Activated CD8-positive, alpha-beta memory T cell treated with anti-CD3 and anti-CD28 coated beads, Interleukin-2, amount 50 U/mL, for 48 hours (primary cell): Measurements from ENCODE around the gene TIMP2.

ENCODE experiments used
- DNase-seq: peaks from one replicate; pipeline ENCODE4 v3.0.0-alpha.2; 2020

The TIMP2 gene

DNA sequence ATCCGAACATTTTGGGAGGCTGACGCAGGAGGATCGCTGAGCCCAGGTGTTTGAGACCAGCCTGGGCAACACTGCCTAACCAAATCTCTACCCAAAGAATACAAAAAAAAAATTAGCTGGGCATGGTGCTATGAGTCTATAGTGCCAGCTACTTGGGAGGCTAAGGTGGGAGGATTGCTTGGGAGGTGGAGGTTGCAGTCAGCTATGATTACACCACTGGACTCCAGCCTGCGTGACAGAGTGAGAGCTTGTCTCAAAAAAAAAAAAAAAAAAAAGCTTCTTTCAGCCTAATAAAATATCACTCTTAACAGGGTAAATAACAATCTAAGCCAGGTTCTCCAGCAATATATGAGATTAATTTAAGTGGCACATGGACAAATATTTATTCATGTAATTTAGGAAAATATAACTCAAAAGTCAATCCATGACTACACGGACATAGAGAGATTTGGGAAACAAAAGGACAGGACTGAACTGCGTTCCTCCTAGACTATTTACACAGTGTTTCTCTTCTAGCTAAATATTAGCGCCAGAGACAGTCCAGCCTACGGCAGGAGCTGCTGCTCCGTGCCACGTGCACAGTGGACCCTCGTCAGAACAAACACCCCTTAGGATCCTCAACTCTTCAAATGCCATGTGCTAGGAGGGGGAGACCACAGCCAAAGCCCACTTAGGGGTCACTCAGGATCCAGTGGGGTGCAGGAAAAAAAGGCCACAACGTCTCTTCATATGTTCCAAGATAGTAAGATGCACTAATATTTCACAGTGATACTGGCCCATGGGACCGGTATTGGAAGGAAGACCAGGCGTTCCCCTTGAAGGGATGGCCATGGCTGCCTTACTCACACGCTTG, 93.3 kb downstream of the TIMP2 start:
- no peak for DNase-seq

DNA sequence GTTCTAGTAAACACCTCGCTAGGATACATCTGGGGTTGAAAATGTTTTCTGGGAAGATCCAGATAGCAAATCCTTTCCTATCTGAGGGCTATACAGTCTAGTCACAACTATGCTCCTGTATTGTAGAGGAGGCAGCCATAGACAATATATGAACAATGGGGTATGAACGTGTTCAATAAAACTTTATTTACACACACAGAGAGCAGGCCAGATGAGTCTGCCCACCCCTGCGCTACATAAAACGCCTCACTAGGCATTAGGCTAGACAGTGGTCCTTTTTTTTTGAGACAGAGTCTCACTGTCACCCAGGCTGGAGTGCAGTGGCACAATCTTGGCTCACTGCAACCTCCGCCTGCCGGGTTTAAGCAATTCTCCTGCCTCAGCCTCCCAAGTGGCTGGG, 95.7 kb downstream of the TIMP2 start:
- no peak for DNase-seq

DNA sequence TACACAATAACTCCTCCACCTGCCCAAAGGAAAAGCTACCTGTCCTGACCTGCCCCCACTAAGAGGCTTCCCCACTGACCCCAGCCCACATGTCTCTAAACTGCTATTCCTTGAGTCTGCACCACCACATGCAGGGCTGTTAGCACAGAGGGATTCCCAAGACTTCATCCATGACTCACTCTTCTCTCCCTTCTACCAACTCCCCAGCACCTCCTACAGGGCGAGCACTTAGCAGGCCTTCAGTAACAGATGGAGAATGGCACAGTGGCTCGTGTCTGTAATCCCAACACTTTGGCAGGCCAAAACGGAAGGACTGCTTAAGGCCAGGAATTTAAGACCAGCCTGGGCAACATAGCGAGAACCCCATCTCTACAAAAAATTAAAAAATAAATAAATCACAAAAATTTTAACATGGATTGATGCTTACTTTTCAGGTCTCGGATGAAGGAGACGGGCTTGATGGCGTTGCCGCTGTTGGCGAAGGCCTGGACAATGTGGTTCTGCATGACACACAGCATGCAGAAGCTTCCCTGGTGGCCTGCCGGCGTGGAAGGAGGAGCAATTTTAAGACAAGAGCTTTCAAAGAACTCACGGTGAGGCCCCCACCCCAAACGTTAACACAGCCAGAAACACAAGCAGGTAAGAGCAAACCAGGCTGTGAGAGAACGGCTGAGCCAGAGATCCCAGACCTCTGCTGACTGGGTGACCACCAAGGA, 96.6 kb downstream of the TIMP2 start:
- no peak for DNase-seq

DNA sequence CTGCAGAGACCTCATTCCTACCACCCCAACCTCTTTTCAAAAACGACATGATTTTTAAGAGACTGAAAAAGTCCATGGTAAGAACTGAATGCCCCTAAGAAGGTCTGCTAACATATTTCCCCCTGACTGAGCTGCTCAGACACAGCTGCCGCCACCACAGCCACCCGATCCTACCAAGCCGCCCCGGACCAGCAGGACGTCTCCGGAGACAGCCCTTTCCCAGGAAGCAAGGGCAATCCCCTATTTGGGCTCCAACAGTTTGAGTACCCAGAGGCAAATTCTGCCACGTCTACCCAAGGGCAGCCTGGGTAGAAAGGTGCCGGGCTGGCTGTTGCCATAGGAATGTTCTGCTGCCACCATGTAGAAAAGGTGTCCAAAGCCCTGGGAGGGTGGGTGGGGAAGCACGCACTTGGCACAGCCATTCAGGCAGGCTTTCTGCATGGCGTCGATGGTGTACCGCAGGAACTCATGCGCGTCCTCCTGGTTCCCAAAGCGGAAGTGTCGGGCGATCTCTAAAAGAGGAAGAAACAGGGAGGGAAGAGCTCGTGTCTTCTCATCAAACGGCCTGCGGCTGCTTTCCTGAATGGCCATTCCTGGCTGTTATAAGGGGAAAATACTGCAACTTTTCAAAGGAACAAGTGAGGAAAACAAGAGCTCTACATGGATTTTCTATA, 98.2 kb downstream of the TIMP2 start:
- DNase-seq = no peak

DNA sequence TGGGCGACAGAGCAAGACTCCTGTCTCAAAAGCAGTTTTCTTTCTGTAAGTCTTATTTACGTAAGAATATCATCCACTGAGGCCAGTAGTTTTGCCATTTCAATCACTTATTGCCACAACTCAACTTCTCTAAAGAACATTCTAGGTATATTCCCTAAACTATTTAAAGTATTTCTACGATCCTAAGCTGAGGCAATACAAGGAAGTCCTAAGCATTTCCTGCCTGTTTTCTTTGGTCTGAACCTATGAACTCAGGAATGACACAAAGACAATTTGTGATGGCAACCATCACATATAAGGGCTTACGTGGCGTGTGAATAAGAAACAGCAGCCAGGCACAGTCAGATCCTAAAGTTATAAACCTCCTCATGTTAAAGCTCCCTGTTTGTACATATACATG, 98.8 kb downstream of the TIMP2 start:
- no peak for DNase-seq

DNA sequence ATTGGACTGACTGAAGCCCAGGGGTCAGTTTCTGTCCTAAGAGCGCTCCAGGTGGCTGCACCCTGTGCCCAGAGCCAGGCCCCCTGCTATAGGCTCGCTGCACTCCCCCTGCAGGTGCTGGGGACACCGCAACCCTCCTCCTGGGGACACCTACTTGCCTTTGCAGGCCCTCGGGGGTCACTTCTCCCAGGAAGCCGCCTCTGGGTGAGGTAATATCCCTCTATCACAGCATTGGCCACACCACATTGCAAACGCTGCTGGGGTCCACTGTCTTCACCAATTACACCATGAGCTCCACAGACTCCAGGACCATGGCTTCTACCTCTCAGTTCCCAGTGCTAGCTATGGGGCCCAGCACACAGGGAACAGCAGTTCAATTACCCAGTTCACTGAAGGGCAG, 99.5 kb downstream of the TIMP2 start:
- no peak for DNase-seq

DNA sequence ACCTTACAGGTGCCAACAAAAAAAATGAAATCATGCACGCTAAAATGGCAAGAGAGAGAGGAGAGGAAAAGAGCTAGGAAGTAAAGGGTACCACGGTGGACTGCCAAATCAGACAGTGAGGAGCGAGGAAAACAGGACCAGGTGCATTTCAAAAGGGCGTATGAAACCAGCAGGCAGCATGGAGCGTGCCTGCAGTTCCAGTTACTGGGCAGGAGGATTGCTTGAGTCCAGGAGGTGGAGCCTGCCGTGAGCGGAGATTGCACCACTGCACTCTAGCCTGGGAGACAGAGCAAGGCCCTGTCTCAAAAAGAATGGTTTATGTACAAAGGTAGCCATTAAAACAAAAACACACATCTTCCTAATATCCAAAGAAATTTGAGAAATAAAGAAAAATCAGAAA, 100.9 kb downstream of the TIMP2 start:
- no peak for DNase-seq

DNA sequence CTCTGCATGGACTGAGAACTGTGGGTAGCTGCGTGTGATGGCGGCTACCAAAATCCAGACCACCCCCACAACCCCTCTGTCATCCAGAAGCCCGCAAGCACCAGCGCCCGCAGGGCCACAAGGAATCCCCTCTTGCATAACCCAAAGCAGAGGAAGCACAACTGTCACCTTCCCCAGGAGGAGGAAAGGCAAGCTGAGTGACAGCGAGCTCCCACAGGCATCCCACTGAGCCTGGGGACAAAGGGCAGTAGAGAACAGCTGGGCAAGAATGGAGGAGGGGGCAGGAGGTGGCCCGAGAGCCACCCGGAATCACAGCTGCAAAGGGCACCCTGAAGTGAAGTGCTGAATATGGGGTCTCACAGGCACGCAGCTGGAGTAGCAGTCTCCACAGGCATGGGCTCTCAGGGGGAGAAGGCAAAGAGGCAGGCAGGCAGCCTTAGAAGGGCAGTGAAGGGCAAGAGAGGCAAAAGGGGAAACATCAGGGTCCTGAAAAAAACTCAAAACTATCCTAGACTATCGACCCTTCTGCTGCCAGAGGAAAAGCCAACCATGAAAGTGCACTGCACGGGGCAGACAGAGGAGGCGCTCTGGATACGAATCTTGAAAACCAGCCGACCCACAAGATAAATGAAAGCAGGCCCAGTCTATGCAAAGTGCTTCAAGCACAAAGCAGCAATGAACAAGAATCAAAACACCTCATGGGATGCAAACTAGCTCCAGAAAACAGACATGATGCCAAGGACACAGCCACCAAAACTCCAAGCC, 101.7 kb downstream of the TIMP2 start:
- DNase-seq = no peak

DNA sequence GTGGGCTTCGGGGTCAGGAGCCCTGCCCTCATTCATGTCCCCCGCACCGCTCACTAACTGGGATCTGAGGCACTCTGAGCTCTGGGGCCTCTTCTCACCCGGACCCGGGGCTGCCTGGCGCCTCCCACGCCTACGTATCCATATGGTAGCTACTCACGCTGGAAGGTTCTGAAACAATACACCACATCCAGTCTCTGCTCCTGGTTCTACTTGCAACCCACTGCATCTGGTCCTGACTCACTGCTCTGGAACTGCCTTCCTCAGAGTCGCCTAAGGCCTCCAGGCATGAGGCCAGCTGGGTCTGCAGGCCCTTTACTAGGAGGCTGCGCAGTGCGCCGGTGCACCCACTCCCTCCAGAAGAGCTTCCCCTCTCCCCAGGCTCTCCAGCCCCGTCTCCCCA, 102.6 kb downstream of the TIMP2 start:
- DNase-seq = no peak

DNA sequence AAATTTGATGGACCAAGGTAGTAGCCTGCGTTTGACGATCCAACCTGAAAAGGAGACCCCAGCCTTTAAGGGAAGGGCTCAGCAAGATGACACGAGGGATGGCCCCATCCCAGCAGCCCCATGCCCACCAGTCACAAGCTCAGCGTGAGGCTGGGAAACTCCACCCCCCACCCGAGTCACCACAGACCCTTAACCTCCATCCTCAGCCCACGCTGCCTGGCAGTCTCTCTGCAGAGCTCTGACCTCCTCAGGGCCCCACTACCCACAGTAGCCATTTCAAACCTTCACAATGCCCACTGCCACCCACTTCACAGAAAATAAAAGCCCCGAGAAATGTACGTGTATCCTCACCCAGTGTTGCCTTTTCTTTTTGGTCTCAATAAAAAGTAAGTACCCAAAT, 103.2 kb downstream of the TIMP2 start:
- DNase-seq = no peak

DNA sequence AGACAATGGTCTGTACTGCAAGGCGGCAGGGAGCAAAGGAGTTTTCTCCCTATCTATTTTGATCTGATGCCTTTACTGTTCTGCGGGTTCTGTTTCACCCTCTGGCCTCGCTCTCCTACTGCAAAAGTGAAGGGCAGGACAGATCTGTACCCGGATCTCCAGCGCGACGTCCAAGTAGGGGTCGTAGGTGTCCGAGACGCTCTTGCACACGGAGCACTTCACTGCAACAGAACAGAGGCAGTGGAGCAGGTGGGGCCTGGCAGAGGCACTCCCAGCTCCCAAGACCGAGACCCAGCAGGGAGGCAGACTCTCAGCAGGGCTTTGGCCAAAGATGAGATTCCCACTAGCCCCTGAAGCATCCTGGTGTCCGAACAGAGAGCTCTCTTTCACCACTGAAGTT, 104.3 kb downstream of the TIMP2 start:
- no peak for DNase-seq

DNA sequence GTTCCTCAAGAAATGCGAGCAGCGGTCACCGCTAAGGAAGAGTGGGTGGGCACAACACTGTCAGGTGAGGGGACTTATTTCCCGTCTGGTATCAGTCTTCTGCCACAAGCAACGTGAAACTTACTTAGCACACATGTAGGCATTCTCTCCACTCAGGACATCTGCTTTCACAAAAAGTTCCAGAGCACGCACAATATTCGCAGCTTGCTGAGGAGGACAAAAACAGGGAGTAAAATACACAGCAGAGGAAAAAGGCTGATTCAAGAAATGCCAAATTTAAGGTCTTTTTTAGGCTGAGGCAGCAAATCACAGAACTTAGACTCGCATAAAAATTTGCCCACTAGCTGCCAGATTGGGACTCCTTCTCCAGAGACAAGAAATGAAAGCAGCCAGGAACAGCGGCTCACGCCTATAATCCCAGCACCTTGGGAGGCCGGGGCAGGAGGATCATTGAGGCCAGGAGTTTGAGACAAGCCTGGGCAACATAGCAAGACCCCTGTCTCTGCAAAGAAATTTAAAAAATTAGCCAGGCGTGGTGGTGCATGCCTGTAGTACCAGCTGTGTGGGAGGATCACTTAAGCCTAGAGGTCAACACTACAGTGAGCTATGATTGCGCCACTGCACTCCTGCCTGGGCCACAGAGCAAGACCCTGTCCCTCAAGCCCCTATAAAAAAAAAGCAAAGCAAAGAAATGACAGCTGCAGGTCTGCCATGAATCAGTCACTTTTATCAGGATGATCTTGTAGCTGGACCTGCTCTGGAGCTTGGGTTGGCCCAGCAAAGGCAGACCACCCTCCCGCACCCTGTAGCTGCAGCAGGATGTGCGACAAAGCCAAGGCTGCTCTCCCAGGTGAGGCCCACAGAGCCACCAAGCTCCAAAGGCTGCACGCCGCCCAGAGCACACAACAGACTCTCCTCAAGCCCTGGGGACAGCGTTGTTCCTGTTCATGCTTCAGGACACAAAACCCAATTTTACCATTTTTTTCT, 105.1 kb downstream of the TIMP2 start:
- no peak for DNase-seq

DNA sequence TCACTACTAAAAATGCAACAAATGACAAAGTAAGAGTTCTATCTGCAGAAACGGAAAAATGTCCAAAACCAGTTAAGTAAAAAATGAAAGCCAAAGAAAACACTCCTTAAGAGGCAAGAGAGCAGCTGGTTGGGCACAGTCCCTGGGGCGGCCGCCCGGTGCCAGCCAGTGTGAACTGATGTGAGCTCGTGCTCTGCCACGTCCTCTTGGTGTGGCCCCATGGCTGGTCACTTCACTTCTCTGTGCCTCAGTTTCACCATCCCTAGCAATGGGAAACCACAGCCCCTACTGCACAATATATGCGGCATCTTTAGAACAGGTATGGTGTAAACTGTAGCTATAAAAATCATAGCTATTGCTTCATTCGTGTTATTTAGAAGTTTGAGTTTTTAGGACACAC, 105.8 kb downstream of the TIMP2 start:
- DNase-seq = no peak

DNA sequence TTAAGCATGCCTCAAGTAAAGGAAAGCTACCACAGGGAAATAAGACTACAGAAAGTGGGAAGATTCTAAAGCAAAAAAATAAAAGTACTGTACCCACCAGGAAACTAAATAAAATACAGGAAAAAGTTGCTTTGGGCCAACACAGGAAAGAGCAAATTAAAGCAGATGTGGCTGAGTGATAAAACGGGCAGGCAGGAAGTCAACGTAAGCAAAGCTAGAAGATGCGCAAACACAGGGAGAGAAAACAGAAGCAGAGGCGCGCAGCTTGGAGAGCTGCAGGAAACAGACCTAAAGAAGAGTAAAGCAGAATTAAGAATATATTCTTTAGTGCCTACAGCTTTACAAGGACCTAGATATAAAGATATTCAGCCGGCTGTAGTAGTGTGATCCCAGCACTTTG, 106.3 kb downstream of the TIMP2 start:
- no peak for DNase-seq

DNA sequence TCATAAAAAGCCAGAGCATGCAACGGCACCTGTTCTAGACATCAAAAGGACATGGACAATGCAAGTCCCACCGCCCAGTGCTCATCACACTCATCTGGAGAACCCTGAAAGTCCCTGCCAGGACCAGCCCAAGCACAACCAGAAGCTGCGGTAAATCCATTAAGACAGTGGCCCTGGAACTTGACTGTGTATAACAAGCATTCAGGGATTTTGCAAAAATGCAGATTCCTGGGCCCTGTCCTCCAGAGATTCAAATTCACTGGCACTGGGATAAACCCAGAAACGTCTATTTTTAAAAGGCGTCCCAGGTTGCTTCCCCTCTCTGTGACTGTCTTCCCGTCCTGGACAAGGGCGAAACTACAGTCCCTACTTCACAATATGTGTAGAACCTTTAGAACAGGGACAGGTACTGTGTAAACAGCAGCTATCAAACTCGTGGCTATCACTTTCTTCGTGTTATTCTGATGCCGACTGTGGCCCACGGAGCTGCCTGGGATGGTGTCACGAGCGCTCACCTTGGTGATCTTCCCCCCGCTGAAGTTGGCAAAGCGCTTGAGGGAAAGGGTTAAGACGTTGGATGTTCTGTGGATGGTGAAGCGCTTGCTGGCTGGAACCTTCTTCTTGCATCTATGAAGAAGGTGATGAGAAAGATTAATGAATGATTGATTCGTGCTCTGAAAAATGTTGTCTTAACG, 106.9 kb downstream of the TIMP2 start:
- no peak for DNase-seq

DNA sequence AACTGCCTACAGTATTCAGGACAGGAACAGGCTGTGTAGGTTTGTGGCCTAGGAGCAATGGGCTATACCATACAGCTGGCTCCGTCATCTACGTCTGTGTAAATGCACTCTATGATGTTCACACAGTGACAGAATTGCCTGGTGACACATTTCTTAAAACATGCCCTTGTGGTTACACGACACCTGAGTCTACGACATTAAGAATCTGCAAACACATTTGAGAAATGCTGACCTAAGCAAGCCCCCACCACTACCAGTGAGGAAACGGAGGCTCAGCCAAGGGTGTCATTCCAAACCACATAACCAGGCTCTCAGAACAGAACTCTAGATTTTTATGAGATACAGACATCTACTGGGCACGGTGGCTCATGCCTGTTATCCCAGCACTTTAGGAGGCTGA, 108.1 kb downstream of the TIMP2 start:
- DNase-seq = peak; percentile 69

DNA sequence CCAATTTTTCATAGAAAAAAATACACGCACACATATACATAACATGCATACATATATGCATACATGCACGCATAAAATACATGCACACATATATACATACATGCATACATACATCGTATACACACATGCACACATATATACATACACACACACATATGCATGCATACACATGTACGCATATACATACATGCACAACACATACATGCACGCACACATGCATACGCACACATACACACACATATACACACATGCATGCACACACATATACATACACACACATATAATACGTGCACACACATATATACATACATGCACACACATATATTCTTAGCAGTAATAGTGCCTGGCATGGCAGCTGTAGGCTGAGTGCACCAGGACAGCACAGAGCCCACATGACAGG, 109.5 kb downstream of the TIMP2 start:
- no peak for DNase-seq

DNA sequence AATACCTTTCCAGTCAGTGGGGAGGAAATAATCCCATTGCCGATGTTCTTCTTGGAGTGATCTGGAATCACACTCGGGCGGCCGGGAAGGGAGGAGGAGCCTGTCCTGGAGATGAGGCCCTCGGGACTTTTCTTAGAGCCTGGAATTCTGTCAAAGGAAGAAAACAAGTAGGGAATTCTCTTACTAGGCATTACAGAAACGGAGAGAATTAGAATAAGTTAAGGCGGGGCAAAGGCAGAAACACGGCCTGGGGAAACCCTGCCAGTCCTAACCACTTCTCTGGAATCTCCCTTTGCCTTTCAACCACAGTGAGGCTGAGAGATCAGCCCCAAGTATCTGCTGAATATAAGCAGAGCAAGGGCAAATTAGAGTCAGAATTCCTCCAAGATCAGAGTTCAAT, 112.3 kb downstream of the TIMP2 start:
- no peak for DNase-seq

DNA sequence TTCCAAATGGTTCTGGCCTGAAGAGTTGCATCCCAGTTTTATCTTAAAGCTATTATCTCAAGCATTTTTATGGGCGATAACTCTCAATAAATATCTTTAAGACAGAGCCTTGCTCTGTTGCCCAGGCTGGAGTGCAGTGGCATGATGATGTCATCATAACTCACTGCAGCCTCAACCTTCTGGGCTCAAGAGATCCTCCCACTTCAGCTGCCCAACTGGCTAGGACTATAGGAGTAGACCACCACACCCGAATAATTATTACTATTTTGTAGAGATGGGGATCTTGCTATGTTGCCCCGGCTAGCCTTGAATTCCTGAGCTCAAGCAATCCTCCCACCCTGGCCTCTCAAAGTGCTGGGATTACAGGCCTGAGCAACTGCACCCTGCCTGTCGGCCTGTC, 117.0 kb downstream of the TIMP2 start:
- DNase-seq = no peak

DNA sequence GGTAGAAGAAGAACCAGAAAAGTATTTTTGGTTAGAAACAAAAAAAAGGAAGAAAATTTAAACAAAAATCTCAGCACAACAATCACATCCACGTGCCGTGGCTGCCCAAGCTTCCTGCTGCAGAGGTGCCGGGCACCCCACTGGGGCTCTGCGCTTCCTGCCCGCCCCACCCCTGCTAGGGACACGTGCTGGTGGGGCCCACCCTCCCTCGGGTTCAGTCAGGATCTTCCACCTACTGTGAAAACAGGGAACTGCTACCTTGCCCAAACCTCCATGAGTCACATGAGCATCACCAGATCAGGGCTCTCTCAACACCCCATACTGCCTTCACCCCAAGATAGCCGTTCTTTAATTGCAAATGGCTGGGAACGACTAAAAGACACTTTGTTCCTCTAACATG, 118.7 kb downstream of the TIMP2 start:
- DNase-seq = no peak

DNA sequence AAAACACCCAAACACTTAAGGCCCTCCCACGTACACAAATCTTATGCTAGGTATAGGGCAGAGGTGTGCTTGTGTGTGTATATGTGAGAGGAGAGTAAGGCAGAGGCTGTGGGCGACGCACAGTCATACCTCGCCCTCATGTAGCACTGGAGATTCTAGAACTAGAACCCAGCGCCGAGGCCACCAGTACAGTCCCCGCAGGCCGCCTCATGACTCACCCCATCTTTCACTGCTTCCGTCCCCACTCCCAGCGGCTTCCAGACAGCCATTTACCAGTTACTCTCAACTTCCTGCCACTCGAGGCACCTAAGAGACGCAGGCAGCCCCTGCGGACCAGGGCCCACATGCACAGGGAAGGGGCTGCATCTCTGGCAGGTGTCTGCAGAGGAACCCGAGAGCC, 119.9 kb downstream of the TIMP2 start:
- DNase-seq = peak; percentile 75
